ENCODE measurements around the gene PCDHA6. TPM values are rescaled to one million over a fixed set of nuclear protein-coding genes. Genes with fewer than 3 reads are reported as not detected.

The PCDHA6 gene
- total and polyA plus RNA-seq, 2 of the 8 experiments (the other 6 are each of a cell fraction or from before 2014, with no cell fraction given): 0.71 to 7.1 TPM

- TF ChIP-seq CHD7 (IDR thresholded peaks at IDR 0.05; ENCODE audit: insufficient replicate concordance, low read length): no peak
- no peak; the same call in 1 of the 2 replicates for TF ChIP-seq CEBPB (IDR thresholded peaks at IDR 0.05; ENCODE audit: low read depth, low read length)
- no peak for TF ChIP-seq MAFK (IDR thresholded peaks at IDR 0.05; ENCODE audit: low read depth, low read length)
- TF ChIP-seq KDM4A (IDR thresholded peaks at IDR 0.05; ENCODE audit: low read depth, low read length, severe bottlenecking): peak; percentile 45
- TF ChIP-seq HDAC2 (IDR thresholded peaks at IDR 0.05; ENCODE audit: borderline replicate concordance in 1 of 2, low read depth in 2 of 2, low read length in 2 of 2): no peak
- TF ChIP-seq SUZ12 (IDR thresholded peaks at IDR 0.05; ENCODE audit: low read length): no peak
- TF ChIP-seq EZH2 (IDR thresholded peaks at IDR 0.05; ENCODE audit: low read depth, low read length, severe bottlenecking): no peak
- TF ChIP-seq POLR2AphosphoS5 (IDR thresholded peaks at IDR 0.05; ENCODE audit: low read depth, low read length): no peak
- TF ChIP-seq CTBP2 (IDR thresholded peaks at IDR 0.05; ENCODE audit: borderline replicate concordance, insufficient read depth, insufficient read length, low read length): no peak
These were observed 41.2 kb downstream of the PCDHA6 start, which contains the start of gene PCDHA11 (continued) for GRCh38 chr5:140868721-140869554.
